Medulla oblongata (tissue), 1 donor: ENCODE data around the gene CLDN22.
"Not testable (repeated sequence)": the region's sequence is repeated elsewhere in the genome, so short reads cannot be mapped to it uniquely, and the experiment has no call there.

Experiments used
- DNase-seq: peaks from one replicate; pipeline ENCODE4 v3.0.0-alpha.2; 2015; ENCODE audit errors: extremely low spot score

The CLDN22 gene

DNA sequence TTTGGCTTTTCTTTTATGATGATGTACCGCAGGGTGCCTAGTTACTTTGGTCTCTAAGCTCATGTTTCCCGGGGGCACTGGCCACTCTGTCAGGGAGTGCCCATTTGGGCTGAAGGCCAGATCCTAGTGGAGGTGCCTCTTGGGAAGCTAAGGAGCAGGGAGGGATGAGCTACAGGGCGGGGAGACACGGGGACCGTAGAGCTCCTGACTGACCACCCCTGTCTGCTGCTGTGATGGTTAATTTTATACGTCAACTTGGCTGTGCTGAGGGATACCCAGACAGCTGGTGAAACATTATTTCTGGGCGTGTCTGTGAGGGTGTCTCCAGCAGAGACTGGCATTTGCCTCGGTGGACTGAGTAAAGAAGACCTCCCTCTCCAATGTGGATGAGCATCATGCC lies 27.1 kb upstream of the CLDN22 start:
- DNase-seq, result no peak

DNA sequence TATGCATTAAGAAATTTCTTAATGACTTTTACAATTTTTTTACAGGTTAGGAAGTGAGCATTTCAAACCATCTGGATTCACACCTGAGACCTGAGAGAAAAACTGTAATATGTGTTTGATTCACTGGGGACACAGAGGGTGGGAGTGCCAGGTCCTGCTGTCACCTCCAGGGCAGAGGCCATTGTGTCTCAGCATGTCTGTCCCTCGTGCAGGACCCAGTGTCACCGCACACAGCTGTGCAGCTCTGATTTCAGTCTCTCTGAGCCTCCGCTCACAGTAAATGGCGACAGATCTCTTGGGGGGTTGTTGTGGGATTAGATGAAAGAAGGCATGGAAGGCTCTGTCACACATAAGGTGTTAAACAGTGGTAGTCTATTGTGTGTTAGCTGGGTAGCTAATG lies 25.2 kb upstream of the CLDN22 start:
- DNase-seq, result no peak

DNA sequence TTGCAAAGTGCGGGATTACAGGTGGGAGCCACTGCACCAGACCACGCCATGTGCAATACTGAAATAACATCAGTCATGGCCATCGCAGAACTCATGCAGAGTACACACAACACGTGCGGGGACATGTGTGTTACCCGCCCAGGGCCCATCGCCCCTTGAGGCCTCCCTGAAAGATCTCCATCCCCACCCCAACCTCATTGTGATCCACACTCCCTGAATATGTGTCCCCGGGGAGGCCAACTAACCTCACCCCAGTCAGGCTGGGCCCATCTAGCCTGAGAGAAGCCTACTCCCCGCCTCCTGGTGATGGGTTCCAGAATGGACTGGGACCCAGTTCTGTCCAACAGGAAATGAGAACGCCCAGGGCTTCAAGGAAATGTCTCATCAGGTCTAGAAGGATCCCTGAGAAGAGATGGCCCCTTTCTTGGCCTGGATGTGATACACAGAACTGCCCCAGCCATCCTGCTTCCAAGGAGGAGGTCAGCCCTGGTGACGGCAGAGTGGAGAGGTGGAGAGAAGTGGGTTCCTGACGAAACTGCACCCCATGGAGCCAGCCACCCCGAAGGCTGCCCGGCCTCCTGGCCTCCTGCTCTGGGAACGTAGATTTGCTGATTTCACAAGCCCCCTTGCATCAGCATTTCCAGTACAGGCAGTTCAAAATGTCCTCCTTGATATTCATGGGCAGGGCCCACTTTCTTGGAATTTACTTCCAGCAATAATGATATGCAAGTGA lies 24.6 kb upstream of the CLDN22 start:
- no peak for DNase-seq

DNA sequence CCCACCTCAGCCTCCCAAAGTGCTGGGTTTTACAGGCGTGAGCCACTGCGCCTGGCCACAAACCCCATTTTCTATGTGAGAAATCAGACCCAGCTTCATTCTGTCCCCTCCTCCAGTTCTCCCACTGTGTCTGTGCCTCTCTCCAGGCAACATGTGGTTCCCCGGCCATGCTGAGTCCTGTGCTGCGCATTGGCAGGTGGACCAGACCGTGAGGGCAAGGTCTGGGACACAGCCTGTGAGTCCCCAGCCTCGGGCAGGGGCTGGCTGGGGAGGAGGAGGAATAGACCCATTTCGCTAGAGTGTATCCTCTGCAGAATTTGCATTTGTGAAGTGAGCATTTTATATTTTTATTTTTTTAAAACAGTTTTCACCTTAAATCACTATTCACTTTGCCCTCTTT lies 23.7 kb upstream of the CLDN22 start:
- DNase-seq, result no peak

DNA sequence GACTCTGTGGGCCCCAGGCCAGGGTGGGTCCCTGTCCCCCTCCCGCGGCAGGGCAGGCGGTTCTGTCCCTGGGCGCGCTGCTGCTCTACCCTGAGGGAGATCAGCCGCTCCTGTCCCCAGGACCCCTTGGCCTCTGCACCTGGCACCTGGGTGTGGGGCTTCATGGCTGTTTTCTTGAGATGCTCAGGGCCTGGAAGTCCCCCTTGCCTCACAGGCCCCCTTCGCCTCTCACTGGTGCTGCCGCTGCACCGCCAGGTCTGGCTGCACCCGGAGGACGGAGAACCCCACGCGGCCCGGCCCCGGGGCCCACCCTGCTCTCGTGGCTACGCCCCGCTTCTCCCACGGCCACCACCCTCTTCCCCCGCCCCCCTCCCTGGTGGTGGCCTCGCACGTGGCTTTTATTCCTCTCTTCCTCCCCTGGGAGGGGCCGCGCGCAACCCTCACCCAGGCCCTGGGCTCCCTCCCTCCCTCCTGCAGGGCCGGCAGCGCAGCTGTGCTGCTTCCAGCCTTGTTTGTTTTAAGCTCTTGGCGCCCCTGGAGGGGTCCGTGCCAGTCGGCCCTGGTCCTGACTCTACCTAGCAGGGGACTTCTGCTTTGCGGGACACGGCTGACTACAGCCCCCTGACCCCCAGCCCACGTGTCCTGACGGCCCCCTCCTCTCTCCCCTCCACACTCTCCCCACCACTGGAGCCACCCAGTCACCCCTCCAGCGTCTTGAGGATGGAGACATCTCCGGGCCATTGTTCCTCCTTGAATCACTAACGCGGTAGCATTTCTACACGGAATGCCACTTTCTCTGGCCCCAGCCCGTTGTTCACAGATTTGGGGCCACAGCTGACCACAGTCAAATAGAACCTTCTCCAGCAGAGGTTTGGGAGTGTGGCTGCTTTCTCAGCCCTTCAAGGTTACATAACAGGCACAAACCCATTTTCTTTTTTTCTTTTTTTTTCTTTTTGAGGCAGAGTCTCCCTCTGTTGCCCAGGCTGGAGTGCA lies 22.8 kb upstream of the CLDN22 start:
- DNase-seq, result no peak

DNA sequence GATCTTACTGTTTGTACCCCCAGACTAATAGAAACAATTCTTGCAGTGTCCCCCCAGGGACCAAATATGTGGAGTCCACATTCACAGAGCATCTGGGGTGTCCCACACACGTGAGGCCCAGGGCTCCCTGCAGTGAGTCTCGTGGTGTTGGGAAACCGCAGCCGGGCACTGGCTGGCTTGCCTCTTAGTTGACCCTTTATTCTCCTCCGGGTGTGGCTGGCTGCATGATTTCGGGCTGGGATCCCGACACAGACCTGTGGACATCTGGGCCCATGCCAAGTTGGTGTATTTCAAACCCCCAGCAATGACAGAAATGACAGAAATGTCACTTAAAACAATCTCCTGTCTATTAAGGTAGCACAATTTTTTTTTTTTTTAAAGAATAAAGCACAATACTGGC lies 17.8 kb upstream of the CLDN22 start:
- no peak for DNase-seq

DNA sequence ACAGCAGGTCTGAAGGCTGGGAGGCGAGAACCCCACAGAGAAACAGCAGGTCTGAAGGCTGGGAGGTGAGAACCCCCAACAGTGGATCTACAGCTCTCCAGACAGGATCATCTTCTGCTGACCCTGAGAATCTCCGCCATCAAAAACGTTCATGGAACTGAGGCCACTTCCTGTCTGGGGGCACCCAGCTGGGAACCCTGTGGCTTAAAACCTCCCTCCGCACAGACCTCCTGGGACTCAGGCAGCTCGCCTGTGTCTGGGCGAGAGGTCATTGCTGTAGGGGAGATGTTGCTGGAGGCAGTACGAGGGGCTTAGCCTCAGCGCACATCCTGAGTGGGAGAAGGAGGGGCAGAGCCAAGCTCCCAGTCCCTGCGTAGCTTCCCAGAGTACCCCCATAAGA lies 17.3 kb upstream of the CLDN22 start:
- no peak for DNase-seq

DNA sequence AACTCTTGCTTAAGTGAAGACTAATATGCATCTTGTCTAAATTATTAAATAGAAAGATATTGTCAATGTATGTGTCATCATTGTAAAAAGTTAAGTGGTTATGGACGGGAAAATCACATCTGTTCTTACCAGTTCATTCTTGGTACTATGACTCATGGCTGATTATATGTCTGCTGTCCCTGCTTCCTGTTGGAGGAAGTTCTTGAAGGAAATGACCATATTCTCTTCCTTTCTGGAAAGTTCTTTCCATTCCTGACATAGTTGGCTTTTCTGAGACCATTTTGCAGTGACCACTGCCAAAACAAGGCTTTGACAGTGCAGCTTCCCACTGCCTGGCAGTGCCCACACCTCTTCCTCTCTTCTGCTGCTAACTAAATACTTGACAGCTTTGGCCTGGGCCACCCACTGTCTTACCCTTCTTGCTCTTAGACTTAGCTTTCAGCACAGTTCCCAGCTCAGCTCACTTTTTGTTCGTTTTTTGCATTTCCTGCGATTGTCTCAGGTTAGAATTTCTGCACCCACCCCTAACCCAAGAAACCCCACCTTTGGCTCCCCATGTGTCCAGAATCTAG lies 15.4 kb upstream of the CLDN22 start:
- DNase-seq, result no peak

DNA sequence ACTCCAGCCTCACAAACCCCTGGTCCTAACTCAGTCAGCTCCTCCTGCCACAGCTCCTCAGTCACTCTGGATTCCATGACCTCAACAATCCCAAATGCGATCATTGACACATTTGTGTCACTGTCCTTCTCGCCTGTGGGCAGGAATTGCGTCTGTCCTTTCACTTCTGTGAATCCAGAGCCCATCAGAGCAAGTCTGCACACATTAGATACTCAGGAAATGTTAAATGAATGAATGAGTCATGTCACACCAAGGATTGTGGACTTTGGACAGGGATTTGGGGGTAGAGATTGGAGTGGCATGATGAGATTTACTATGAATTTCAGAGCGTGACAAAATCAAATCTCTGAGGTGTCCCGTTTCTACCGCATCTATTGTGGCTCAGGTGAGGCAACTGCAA lies 13.9 kb upstream of the CLDN22 start:
- DNase-seq, result no peak

DNA sequence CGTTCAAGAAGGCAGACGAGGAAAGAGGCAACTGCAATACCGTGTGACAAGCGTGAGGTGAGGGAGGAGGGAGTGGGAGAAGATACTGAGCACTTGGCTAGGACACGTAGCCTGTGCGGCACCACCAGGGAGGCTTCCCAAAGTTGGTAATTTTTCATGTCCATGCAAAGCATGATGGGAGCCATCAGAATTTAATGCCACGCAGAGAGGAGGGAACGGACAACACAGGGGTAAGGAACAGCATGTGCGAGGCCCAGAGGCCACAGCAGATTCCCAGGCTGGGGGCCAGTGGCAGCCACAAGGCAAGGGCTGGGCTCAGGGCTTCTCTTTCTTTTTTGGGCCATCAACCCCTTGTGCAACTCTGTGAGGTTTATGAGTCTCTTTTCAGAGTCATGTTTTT lies 13.1 kb upstream of the CLDN22 start:
- no peak for DNase-seq

DNA sequence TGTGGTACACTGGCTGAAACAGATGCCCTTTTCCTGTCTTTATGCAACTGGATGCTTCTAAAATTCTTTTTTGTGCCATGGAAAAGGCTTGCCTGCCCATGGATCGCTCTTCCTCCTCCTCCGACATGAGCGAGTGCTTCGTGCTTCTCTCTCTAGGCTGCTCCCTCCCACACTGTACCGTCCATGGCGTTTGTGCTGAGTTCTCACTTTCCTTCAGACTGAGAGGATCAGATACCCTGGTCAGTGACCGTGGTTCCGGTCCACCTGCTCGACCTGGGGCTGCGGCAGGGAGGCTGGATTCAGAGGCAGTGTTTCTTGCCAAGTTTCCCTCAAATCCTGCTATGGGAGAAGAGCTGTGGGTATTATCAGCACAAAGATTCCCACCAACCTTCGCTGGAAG lies 12.4 kb upstream of the CLDN22 start:
- no peak for DNase-seq

DNA sequence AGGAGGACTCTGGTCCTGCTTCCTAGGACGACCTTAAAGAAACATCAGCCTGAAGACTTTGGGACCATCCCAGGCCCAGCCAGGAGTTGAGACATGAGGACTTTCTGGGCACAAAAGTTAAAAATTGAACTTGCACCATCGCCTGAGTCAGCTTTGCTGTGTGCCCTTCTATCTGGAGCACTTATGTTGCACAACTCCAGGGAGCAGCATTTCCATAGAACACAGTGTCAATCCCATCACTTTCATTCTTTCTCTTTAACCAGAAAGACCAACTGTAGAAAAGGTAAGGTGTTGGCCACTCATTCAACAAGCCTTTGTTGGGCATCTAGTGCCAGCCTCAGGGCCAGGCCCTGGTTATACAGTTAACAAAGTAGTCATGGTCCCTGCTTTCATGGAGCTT lies 10.8 kb upstream of the CLDN22 start:
- DNase-seq, result no peak

DNA sequence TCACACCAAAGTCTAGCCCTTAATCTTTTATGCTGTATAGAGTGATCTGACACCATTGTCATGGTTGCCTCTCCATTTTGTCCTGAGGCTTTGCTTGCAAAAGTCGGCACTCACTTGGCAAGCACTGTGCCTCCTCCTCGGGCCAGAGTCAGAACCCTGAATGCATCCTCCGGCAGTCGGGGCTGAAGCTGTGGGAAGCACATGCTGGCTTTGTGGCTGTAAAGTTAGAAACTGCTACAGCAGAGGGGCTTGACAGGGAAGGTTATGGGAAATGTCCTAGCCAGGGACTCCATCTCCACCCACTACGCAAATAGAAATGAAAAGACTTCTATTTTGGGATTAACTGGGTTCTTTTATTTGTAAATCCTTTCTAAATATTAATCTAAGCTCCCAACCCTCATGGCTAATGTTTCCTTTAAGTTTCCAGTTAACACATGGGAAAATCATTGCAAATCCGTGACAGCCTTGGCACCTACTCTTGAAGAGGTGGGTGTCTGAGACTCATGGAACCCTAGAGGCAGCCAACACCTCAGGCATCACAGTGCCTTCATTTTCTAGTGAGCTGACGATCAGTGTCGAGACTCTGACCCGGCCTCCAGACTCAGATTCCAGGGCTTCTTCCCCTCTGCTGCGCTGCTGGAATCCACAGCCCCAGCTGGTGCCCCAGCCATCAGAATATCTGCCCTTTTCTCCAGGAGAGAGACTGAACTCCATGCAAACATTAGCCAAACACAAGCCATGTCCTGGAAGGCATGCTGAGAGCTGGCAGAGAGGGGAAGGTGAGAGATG lies 10.1 kb upstream of the CLDN22 start:
- no peak for DNase-seq

DNA sequence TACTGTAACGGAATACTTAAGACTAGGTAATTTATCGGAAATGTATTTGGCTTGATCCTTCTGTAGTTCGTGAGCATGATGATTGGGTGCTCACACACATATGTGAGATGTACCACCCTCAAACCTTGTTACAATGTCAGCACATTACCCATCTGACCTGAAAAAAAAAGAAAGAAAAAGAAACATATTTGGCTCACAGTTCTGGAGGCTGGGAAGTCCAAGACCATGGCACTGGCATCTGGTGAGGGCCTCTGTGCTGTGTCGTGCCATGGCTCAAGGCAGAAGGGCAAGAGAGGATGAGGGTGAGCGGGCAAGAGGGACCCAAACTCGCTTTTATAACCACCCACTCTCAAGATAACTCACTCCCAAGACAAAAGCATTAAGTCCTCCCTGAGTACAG lies 9.2 kb upstream of the CLDN22 start:
- no peak for DNase-seq

DNA sequence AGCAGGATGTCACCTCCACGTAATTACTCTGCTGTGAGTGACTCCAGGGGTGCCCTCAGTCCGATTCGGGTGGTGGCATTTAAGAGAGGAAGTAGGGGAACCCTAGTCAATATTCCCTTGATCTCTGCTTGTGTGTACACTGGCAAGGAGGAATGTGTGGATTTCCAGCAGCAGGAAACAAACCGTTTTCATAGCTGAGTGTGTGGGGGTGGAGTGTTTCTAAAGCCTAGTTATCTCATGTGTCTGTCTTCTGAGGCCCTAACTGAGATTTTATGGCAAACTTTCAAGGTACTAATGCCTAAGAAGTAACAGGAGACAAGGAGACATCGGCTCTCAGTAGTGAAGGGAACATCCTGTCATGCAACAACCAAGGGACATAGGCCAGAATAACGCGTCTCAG lies 8.8 kb upstream of the CLDN22 start:
- DNase-seq, result no peak

DNA sequence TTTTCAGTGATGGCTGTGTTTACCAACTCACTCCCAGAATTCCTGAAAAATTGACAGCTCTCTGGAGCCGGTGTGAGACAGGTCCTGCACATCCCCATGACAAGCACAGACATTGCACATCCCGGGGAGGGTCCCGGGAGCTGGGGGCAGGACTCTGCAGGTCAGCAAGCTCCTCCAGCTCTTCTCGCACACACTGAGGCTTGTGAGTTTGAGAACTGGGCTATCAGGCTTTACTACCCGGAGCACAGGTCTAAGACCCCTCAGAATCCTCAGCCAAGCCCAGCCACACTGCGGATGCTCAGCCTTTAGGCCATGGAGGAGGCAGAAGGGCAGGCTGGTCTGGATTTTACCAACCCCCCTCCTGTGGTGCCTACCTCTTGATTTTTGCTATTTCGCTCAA lies 7.8 kb upstream of the CLDN22 start:
- no peak for DNase-seq

DNA sequence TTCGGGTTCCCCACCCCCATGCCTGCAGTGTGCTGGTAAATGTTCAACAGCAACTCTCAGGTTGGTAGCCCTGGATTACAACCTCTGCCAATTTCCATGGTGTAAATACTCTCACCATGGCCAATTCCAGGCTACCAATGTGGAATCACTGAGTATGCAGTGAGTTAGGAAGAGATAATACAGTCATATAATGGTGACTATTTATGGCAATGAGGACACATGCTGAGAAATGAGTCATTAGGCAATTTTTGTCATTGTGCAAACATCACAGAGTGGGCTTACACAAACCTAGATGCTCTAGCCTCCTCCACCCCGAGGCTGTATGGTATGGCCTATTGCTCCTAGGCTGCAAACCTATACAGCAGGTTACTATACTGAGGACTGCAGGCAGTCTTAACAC lies 6.8 kb upstream of the CLDN22 start:
- DNase-seq, result no peak

DNA sequence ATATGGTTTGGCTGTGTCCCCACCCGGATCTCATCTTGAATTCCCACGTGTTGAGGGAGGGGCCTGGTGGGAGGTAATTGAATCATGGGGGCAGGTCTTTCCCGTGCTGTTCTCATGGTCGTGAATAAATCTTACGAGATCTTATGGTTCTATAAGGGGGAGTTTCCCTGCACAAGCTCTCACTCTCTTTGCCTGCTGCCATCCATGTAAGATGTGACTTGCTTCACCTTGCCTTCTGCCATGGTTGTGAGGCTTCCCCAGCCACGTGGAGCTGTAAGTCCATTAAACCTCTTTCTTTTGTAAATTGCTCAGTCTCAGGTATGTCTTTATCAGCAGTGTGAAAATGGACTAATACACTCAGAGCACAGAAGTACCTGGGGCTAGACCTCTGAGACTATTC lies 6.3 kb upstream of the CLDN22 start:
- not testable (repeated sequence) for DNase-seq

DNA sequence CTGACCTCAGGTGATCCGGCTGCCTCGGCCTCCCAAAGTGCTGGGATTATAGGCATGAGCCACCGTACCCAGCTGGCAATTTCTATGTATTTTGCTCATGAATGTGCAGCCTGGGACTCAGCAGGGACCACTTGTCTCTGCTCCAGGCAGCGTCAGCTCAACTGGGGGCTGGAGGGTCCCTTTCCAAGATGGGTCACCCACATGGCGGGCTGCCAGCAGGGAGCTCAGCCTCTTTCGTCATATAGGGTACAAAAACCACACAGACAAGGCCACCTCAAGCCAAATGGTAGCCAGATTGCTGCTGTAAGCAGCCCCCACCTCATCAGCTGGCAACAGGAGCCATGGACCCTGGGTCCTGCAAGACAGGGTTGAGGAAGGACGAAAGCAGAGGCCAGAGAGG lies 4.5 kb upstream of the CLDN22 start:
- DNase-seq, result no peak

DNA sequence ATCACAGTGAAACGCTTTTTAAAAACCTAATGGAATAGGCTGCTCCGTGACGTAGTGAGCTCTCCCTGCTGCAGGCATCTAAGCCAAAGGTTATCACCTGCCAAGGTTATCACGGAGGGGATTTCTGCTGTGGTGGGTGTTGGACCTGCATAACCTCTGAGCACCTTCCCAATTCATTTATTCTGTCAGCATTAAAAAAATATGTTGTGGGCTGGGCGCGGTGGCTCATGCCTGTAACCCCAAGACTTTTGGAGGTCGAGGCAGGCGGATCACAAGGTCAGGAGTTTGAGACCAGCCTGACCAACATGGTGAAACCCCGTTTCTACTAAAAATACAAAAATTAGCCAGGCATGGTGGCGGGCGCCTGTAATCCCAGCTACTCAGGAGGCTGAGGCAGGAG lies 4.0 kb upstream of the CLDN22 start:
- DNase-seq, result not testable (repeated sequence)

DNA sequence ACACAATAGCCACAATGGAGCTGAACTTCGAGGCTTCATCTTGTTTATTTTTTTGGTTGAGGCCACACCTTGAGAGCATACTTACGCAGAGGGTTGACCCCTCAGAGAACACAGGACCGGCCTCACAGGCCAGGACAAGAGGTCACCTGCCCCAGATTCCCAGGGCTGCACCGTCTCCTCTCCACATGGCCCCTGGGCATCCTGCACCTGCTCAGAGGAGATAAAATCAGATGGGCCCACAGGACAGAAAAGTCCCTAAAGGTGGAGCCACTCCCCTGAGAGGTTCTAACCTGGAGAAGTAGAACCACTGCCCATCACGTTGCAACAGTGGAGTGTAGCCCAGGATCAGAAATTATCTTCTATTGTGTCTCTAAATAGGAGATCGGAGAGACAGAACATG lies 3.2 kb upstream of the CLDN22 start:
- no peak for DNase-seq

DNA sequence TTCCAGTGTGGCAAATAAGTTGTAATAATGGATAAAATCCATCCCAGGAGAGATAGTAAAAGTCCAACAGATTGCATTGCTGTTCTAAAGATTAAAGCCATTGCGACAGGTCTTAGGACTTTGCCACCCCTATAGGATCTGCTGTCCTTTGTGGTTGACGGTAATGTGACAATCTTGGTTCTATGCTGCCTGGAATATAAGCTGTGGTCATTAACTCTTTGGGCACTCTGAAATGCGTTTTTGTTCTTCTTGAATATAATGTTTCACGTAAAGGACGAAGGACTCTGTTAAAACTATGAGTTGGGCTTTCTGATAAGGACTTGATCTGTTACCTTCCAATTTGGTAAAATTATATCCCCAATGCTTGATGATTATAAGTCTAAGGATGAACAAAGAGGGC lies 2.2 kb upstream of the CLDN22 start, which contains the start of gene CLDN24:
Gene CLDN24 (minus strand): TSS at position 101 of the 400 bp plus-strand sequence. CDS start 0 bp downstream, at position 101.
- DNase-seq, result no peak
